GM19372 (cell line): ENCODE measurements around the gene HTR2C.
"Not testable (repeated sequence)": the region's sequence is repeated elsewhere in the genome, so short reads cannot be mapped to it uniquely, and the experiment has no call there.

Experiments
- ATAC-seq: cut with Tn5 transposase; IDR thresholded peaks from one replicate; pipeline ENCODE4 v1.9.1; 2021; ENCODE audit warnings: mild to moderate bottlenecking, low read depth, moderate library complexity; ENCODE audit not compliant: unreplicated experiment

Gene HTR2C

DNA sequence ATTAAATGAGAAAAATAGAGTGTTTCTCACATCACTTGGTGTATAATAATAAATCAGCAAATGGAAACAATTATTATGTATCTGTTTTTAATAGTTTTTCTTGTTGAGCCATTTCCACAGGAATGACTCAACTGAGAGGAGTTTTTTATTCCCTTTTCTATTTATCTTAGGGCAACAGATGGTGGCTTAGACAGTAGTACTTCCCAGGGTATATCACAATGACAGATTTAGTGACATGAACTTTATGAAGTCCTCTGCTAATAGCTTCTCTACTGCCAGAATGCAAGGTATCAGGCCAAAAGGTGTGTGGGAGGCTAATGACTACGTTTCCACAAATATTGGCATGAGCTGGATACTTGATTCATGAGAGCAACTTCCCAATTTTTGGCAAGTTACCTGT, 126.7 kb downstream of the HTR2C start:
- ATAC-seq, result no peak

DNA sequence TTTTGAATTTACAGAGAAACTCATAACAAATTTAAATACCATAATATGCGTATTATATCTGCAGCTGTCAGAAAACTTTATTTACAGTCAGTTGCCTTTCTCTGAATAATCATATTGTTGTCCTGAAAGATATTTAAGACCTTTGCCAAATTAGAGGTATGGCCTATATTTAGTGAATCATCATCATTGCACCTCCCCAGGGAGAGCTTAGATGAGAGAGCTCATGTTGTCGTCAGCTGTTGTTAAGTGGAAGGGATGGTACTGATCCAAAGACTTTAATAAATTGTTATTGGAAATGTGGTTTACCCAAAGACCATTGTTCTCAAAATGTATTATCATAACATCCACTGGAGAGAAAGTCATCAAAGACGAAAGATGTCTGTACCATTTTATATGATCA, 128.6 kb downstream of the HTR2C start:
- ATAC-seq, result no peak

DNA sequence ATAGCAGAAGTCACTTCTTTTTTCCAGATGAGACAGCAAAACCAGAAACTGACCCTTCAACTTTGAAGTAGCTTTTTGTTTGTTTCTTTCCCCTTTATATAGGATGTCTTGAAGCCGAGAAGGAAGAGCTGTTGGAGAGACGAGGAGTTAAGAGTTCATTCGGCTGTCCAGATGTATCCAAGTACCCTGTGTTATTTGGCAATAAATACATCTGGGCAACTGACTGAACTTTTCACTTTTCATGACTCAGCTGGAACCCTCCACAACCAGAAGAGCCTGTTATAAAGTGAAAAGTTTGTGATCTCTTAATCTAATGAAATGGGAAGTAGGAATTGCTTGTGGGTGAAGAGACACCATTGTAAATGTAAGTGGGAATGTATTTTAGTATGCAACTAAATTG, 131.2 kb downstream of the HTR2C start:
- ATAC-seq, result no peak

DNA sequence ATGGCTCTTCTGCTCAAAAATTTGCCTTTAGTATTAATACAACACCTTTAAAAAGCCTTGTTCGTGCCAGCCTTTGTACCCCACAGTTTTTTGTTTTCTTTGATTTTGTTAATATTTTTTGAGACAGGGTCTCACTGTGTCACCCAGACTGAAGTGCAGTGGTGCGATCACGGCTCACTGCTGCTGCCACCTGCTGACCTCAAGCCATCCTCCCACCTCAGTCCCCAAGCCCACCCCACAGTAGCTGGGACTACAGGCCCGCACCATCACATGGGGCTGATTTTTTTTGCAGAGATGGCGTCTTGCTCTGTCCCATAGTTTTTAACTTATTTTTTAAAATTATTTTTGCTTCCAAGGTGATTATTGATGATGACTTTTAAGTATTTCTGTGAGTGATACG, 134.0 kb downstream of the HTR2C start:
- no peak for ATAC-seq

DNA sequence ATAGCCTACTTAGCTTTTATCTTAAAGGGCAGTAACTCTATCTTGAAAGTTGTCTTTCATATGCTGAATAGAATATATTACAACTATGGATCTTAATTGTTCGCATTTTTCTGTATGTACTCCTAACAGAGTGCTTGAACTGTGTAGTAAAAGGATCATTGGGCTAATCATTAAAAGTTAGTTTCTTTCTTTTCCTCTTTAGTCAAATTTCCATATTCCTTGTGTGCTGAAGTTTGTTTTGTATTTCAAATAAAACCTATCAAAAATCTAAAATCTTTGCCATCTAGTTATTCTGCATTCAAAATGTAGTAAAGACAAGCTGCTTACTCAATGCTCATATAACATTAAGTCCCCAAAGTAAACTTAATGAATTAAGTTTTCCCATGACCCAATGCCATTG, 182.7 kb downstream of the HTR2C start:
- no peak for ATAC-seq

DNA sequence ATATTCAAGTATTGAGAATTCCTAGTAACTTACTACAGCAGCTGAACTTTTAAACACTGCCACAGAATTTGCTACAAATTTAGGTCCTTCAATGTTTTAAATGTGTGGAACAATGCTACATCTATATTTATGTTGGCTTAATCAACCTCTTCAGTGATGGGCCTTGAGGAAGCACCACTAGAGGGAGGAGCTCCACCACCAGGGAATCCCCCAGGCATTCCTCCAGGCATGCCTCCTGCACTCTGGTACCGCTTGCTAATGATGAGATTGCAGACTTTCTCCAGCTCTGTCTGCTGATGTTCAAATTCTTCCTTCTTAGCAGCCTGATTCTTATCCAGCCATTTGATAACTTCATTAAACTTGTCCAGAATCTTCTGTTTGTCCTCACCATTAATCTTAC, 190.8 kb downstream of the HTR2C start:
- ATAC-seq, result no peak

DNA sequence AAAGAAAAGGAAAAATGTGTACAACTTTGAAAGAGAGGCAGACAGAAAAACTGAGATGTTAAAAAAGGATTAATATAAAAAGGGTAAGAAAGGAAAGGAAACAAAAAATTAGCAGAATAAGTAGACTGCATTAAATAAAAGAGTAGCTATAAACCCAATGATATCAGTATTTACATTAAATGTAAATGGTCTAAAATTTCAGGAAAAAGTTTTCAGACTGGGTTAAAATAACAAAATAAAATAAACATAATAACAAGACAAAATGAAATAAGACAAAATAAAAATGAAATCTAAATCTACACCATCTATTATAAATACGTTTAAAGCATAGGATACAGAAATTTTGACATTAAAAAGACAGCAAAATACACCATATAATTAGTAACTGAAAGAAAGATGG, 199.0 kb downstream of the HTR2C start:
- ATAC-seq, result no peak

DNA sequence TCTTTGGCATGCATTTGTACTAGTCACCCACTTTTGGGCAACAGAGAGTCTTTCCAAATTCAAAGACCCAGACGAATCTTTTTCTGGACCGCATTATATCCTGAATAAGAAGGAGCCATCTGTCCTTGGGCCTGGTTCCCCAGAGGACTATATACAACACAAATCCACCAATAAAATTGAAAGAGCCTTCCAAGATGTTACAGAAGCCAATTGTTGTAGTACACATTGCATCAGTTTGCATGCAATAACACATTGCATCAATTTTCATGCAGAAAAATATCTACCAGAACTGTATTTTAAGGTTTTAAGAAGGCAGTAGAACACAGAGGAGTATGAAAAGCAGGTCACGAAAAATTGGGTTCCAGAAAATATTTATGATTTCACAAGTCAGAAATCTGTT, 203.2 kb downstream of the HTR2C start:
- ATAC-seq, result no peak

DNA sequence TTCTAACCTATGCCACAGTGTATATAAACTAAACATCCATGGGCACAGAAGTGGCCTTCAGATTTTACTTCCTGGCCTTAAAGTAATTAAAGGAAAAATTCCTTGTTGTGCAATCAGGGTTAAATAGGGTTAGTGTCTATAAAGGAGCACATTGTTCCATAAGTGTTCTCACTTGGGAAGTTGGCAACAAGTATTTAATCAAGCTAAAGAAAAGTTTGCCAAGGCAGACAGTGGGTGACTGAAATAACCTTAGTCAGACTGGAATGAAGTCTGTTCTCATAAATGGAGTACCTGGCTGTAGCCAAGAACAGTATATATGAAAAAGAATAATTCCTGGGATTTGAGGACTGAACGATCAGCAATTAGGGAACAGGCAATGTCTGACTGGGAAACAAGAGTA, 213.6 kb downstream of the HTR2C start:
- no peak for ATAC-seq

DNA sequence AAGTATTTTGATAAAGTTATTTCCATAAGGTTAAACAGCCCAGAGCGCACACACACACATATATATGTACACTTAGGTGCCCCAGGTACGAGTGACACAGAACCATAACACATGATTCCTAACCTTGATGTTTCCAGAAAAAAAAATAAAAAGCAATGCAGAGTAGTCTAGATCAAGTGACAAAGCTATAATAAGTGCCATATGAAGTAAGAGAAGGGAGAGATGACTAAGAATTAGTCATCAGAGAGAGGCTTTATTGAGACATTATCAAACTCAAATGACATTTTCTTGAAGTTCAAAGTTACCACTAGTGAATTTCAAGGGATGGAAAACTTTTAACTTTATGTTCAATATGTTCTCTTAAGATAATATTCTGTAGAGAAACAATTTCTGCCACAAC, 215.0 kb downstream of the HTR2C start:
- no peak for ATAC-seq

DNA sequence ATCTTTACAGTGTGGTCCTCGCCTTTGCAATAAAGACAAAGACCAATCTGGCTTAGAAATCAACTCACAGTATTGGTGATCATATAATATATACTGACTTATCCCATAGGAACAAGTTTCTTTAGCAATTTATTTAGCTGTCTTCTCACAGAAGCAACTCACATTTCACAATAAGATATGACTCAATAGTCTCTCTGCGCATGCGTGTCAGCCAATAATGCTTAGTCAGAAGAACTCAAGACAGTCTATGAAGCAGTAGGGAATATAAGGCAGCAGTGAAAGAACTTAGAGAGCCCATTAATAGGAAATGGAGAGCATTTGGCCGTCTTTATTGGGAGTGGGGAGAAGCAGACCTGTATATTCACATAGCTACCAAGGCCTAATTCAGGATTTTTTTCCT, 216.8 kb downstream of the HTR2C start:
- ATAC-seq, result no peak

DNA sequence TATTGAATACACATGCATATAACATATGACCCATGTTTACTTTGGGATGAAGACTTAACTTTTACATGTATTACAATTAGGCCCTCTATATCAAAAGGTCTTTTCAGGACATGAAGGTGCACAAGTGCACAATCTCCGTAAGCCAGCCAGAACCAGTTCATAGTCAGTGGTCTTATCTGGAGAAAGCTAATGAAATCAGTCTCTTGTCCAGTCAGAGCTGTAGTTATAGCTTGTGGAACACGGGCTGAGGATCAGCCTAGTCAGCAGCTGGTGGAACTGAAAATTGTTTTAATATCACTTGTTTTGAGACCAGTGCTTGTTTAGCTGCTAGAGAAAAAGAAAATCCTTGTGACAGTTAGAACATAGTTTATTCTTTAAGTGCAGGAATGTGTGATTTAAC, 235.6 kb downstream of the HTR2C start:
- no peak for ATAC-seq

DNA sequence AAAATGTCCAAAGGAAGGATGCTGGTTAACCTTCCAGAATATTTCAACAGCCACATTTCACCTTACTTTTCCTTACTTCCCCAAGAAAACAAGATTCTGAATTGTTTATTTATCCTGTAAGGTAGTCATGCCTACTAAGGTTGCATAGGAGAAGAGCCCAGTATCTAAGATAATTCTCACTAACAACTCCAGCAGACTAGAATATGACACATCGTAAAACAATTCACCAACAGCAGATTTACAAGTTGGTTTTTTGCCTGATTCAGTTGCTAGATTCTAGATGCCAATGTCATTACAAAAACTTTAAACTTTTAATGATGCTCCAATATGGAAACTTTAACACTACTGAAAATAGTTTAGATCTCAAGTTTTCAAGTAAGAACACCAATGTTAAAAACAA, 257.2 kb downstream of the HTR2C start:
- no peak for ATAC-seq

DNA sequence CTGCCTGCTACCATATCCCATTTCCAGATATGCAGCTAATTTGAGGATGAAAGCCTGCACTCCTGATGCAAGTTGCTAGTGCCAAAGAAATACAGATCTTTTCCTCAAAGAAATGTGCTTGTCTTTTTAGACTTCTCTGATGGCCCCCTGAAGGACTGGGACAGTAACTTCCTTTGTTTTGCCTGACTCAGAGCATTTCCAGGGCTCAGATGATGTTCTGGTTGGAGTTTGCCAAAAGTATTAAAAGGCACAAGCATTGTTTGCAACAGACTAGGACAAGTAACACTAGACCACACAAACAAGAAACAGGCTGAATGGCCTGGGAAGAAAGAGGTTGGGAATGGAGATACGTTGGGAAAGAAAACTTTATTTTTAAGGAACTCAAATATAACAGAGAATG, 258.3 kb downstream of the HTR2C start:
- ATAC-seq, result no peak

DNA sequence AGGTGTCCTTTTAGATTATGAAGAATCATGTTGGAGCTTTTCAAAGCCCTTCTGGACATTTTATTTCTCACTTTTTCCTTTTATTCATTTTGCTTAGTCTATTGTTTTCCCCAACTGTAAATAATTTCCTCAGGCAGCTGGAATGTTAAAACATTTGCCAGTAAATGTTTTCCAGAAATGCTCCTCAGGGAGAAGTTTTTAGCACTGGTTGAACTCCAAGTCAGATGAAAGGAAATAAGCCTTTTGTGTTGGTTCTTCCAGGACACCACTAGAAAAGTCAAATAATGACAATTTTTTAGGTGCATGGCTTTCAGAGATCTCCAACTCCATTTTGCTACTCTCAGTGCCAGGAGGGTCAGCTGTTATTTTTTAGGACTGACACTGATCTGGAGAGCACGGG, 305.6 kb downstream of the HTR2C start:
- no peak for ATAC-seq

DNA sequence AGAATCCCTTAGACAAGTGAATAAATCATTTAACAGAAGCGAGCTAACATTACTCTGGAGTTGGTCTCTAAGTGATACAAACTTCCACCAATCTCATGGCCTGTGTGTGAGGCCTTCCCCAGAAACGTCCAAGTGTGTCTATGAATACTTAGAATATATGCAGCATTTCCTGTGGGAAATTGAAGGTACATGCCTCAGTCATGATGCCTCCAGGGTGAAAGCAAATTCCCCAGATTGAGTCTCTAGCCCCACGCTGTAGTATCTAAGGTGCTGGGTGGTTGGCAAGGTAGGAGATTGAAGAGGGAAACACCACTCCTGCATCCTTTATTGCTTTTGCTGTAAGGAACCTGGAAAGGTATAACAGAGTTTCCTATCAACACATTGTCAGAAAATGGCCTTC, 319.7 kb downstream of the HTR2C start:
- ATAC-seq, result no peak

DNA sequence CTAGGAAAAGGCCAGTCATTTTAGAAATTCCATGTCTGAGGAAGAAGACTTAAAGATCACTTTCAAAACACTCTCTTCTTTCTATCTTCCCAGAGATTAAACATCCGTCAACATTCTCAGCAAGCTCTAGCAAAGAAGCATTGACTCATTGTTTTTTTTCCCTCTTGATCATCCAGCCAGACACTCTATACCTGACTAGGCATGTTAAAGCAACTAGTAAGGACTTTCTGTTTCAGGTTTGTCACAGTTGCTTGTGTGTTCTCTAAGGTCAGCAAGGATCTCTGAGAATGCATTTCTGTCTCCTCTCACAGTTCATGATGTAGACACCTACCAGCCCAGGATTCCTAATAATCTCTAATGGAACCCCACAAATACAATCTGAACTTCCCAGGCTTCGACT, 321.4 kb downstream of the HTR2C start:
- no peak for ATAC-seq

DNA sequence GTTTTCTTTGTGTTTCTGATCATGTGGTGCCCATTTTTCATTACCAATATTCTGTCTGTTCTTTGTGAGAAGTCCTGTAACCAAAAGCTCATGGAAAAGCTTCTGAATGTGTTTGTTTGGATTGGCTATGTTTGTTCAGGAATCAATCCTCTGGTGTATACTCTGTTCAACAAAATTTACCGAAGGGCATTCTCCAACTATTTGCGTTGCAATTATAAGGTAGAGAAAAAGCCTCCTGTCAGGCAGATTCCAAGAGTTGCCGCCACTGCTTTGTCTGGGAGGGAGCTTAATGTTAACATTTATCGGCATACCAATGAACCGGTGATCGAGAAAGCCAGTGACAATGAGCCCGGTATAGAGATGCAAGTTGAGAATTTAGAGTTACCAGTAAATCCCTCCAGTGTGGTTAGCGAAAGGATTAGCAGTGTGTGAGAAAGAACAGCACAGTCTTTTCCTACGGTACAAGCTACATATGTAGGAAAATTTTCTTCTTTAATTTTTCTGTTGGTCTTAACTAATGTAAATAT, 323.2 kb downstream of the HTR2C start:
- ATAC-seq, result no peak

DNA sequence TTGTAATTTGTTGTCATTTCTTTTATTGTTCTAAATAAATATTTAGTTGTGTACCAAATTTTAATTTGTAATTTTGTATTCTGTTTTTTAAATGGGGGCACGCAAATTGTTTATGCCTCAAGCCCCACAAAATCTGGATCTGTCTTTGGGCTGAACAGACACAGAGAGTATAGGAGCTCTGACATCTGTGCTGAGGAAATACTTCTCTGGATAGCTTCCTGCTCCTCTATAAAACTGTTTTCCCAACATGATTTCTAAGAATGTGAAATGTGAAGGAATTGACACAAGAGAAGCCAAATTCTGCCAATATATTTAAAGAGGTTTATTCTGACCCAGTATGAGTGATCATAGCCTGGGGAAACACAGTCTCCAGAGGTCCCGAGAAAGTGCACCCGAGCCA, 340.5 kb downstream of the HTR2C start:
- ATAC-seq, result no peak

DNA sequence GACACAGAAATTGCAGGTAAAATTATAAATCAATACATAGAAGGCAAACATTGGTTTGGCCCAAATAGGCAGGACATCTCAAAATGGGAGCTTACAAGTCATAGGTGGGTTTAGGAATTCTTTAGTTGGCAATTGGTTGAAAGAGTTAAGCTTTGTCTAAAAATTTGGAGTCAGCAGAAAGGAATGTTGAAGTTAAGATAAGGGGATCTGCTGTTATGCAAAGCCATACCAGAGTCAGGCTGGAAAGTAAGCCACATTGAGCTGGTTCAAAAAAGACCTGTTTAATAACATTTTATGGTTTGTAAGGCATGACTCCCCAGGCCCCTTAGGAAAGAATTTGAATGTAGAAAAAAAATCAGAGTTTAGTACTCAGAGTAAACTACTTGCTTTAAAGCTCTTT, 341.0 kb downstream of the HTR2C start:
- no peak for ATAC-seq

DNA sequence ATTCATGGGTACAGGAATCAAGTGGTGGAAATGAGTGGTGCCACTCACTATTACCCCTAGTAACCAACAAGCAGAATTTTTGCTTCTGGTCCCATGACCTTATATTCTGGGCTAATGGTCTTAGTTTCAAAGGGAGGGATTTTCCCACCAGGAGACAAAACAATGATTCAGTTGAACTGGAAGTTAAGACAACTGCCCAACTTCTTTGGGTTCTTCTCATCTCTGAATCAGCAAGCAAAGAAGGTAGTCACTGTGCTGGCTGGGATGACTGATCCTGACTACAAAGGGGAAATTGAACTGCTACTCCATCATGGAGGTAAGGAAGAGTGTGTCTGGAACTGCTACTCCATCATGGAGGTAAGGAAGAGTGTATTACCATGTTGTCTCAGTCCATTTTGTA, 346.3 kb downstream of the HTR2C start:
- ATAC-seq, result no peak

DNA sequence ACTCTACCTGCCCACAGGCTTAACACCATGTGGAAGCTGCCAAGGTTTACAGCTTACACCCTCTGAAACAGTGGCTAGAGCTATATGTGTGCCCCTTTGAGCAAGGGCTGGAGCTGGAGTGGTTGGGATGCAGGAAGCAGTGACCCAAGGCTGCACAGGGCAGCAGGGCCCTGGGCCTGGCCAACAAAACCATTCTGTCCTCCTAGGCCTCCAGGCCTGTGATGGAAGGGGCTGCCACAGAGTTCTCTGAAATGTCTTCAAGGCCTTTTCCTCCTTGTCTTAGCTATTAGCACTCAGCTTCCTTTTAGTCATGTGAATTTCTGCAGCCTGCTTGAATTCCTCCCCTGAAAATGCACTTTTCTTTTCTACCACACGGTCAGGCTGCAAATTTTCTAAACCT, 348.7 kb downstream of the HTR2C start:
- no peak for ATAC-seq

DNA sequence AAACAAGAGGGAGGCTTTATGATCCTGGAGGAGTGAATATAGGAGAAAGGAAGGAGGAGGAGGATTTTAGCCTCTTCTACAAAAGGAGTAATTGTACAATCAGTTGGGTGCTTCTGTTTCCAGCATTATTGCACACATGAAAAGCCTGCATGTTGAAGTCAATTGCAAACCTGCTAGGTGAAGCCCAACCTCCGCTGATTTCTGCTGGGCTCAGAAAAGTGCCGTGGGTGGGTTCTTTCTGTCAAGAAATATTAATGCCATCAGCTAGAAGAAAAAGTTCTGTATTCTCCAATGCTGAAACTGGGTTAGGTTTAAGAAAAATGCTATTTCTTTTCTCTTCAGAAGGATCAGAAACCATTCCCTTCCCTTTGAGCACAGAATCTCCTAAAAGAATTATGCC, 349.4 kb downstream of the HTR2C start:
- not testable (repeated sequence) for ATAC-seq
